IPS-11a (cell line): Measurements from ENCODE around the gene PRLR.
"Not testable (repeated sequence)": the region's sequence is repeated elsewhere in the genome, so short reads cannot be mapped to it uniquely, and the experiment has no call there.

Source experiments
- H3K4me3 ChIP-seq: one replicate; pipeline ENCODE4 v1.5.1; 2013; ENCODE audit warnings: low read depth, low read length, control low read depth

Gene PRLR

GRCh38 chr5:35230038-35230611 is at the start of gene PRLR:
Gene PRLR, minus strand, starts transcription at chr5:35230487. Its CDS starts 140,867 bp downstream, at chr5:35089620.
- peak within 1 kb of the TSS; percentile 50 for H3K4me3 ChIP-seq

GRCh38 chr5:35274839-35275509 is 44.7 kb upstream of the PRLR start:
- no peak overlapping the region for H3K4me3 ChIP-seq

GRCh38 chr5:35269006-35269405 is 38.7 kb upstream of the PRLR start:
- H3K4me3 ChIP-seq, result no peak overlapping the region

- no peak overlapping the region for H3K4me3 ChIP-seq
These were observed 36.0 kb upstream of the PRLR start for GRCh38 chr5:35266276-35266675.

GRCh38 chr5:35264509-35264908 is 34.2 kb upstream of the PRLR start:
- H3K4me3 ChIP-seq, result no peak overlapping the region

- no peak overlapping the region for H3K4me3 ChIP-seq
These were observed 33.1 kb upstream of the PRLR start for GRCh38 chr5:35263266-35263877.

GRCh38 chr5:35253582-35253981 is 23.3 kb upstream of the PRLR start:
- no peak overlapping the region for H3K4me3 ChIP-seq

DNA sequence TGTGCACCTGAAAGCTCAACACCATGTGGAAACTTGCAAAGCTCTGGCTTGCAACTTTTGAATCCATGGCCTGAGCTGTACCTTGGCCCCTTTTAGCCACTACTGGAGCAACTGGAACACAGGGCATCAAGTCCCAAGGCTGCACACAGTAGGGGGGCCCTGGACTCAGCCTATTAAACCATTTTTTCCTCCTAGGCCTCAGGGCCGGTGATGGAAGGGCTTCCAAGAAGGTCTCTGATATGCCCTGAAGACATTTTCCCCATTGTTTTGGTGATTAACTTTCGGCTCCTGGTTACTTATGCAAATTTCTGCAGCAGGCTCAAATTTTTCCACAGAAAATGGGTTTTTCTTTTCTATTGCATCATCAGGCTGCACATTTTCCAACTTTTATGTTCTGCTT is 22.7 kb upstream of the PRLR start:
- no peak overlapping the region for H3K4me3 ChIP-seq

GRCh38 chr5:35248843-35249780 is 18.8 kb upstream of the PRLR start:
- H3K4me3 ChIP-seq, result no peak overlapping the region

- H3K4me3 ChIP-seq, result no peak overlapping the region
These were observed 17.4 kb upstream of the PRLR start for GRCh38 chr5:35247648-35248034.

DNA sequence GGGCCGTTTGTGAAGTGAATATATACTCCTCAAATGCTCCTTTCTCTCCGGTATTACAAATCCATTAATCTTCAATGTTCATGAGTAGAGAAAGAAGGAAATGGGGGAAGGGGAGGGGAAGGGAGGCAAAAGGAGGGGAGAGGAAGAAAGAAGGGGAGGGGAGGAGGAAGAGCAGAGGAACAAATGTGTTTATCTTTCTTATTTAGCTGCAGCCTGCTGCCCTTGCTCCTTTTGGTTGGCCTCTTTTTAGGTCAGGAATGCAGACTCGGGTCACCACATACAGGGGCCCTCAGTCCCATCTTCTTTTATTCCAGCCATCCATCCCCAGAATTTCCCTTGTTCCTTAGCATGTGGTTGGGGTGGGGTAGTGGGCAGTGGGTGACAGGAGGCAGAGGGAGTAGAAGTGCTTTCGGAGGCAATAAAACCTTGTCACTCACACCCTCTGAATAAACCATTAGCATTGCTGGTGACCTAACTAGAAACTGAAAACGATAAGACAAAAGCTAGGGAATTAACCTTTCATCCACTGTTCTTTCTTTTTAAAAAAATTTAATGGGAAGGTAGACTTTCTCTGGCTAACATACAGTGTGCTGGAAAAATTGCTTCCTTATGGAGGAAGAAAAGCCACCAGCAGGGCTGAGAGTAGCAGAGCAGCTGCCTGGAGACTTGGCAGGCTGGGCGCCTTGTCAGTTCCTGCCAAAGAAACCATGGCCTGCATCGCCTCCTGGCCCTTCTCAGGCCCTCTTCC is 16.8 kb upstream of the PRLR start:
- no peak overlapping the region for H3K4me3 ChIP-seq

DNA sequence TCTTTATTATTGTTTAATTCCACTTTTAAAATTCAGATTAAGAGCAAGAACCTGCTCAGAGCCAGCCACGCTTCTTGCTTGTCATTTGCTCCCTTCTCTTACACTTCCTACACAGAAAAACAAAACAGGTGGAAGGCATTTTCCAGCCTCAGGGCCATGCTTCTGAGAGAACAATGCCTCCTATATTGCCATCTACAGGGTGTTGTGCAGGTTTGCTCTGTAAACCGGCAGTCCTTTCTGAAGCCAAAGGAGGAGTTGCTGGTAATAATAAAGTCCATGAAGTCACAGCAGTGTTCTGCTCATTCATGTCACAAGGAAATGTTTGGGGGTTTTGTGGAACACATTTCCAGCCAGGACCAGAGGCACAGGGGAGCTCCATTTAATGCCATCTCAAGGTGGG is 16.1 kb upstream of the PRLR start:
- H3K4me3 ChIP-seq, result no peak overlapping the region

DNA sequence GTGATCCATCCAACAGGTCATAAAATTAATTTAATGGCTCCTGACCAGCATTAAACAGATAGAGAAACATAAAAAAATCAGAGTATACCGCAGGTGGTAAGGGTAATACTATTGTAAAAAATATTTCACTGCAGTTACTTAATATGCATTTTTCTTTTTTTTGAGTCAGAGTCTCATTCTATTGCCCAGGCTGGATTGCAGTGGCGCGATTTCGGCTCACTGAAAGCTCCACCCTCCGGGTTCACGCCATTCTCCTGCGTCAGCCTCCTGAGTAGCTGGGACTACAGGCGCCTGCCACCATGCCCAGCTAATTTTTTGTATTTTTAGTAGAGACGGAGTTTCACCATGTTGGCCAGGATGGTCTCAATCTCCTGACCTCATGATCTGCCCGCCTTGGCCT is 15.1 kb upstream of the PRLR start:
- not testable (repeated sequence) for H3K4me3 ChIP-seq

GRCh38 chr5:35244171-35244570 is 13.9 kb upstream of the PRLR start:
- H3K4me3 ChIP-seq, result no peak overlapping the region

- no peak overlapping the region for H3K4me3 ChIP-seq
These were observed 12.5 kb upstream of the PRLR start for GRCh38 chr5:35242702-35243258.

DNA sequence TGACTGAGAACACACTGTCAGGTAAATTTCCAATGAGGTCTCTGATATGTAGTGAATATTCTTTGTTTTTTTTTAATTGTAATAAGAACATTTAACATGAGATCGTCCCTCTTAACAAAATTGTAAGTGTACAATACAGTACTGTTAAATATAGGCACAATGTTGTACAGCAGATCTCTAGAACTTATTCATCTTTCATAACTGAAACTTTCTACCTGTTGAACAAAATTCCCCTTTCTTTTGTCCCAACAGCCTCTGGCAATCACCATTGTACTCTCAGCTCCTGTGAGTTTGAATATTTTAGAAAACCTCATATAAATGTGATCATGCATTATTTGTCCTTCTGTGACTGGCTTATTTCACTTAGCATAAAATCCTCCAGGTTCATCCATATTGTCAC is 10.6 kb upstream of the PRLR start:
- H3K4me3 ChIP-seq, result no peak overlapping the region

DNA sequence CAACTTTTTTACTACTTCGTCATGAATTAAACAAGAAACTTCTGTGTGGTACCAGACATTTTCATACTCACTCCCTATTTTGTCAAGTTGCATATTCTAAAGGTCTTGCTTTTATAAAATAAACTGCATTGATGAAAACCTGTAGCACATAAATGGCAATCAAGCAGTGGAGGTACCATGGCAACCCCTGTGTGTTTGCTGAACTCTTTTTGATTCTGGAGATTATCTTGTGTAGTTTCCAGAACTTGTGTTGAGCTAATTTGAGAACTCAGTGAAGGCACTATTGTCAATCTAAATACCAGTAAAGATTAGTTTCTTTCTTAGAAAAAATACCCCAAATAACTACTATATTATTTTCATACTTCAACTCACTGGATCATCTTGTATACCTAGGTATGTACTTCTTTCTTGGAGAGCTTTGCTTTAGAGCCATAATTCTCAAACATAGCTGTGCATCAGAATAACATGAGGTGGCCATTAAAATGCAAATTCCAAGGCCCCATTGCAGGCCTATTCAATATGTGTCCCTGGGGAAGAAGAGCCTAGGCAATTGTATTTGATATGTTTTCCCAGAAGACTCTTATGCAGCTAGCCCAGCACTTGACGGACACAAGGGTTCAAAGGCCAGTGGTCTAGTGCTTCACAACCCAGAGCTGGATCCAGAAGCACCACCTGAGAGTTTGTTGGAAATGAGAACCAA is 9.8 kb upstream of the PRLR start:
- H3K4me3 ChIP-seq, result no peak overlapping the region

DNA sequence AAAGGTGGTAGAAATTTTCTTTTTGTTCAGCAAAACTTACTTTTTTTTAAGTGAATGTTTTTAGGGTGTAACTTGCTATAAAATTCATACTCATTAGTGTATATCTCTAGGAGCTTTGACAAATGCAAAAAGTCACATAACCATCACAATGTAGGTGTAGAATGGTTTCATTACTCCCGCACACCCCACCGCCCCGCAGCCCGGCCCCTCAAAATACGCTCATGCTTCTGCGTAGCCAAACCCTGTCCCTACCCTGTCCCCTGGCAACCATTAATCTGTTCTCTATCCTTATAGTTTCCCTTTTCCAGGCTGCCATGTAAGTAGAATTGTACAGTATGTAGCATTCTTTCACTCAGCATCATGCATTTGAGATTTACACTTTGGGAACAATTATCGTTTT is 9.2 kb upstream of the PRLR start:
- no peak overlapping the region for H3K4me3 ChIP-seq

DNA sequence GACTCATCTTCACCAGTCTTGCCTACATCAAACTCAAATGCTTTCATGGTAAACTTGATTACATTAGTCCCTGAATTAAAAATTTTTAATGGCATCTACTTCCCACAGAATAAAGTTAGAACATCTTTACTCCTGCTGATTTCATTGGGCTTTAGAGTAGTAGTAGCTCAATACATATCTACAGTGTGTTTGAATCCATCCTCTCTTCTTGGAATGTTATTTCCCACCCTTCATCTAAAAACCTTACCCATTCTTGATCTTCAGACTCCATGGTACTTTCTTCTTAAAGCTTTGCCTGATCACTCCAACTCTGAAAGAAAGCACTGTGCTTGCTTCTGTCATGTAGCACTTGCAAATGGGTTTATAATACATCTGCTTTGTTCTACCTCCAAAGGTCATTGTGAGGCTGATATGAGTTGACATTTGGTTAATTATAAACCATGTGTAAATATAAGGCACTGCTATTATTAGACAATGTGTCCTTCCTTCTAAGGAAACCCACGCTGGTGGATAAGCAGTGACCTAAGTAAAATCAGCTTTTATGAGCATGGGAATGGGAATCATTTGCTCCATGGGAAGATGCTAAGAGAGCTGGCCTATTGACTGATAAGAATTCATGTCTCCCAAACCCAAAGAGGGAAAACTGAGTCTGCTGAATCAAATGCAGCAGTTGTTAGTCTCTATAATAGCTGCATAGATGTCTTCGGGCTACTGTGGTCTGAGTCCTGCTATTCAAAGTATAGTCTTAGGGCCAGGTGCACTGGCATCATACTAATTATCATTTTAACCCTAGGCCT is 7.5 kb upstream of the PRLR start:
- H3K4me3 ChIP-seq, result no peak overlapping the region
